Cerebellar cortex (tissue), 1 donor: ENCODE measurements around the gene KRTAP3-2.

Source experiments
- DNase-seq: peaks from one replicate; pipeline ENCODE4 v3.0.0-alpha.2; 2015; ENCODE audit warnings: low spot score

Gene KRTAP3-2

DNA sequence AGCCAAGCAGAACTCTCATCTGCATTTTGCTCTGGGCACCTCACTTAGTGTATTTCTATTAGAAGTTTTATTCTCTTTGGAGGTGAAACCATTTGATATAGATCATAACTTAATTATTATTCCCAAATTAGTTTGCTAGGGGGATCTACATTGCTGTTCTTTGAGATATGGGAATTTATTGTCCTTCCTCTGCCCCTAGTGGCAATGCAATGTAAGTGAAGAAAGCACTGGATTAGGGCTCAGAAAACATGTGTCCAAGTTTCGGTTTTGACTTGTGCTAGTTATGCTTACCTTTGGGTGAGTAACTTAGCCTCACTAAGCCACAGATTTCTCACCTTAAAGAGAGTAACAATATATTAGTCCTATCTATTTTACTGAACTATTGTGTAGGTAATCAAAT lies 35.9 kb downstream of the KRTAP3-2 start:
- no peak for DNase-seq

DNA sequence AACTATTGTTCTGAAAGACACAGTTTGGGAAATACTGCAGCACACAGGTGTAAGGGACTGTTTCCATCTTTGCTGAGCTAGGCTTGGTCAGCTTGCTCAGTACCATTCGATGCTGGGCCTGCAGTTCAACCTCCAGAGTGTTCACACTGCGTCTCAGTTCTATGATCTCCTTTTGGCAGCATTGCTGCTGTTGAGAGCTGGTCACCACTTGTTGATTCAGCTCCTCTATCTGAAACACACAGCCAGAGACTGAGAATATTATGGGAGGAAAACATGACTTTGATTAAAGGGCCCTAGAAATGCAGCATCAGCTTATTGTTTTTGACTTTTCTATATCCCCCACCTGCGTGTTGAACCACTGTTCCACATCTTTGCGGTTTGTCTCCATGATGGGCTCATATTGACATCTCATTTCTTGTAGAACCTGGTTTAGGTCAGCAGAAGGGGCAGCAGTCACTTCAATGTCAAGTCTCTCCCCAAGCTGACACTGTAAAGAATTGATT lies 37.6 kb downstream of the KRTAP3-2 start:
- no peak for DNase-seq

GRCh38 chr17:40961591-40961990 lies 38.1 kb downstream of the KRTAP3-2 start:
- no peak for DNase-seq

DNA sequence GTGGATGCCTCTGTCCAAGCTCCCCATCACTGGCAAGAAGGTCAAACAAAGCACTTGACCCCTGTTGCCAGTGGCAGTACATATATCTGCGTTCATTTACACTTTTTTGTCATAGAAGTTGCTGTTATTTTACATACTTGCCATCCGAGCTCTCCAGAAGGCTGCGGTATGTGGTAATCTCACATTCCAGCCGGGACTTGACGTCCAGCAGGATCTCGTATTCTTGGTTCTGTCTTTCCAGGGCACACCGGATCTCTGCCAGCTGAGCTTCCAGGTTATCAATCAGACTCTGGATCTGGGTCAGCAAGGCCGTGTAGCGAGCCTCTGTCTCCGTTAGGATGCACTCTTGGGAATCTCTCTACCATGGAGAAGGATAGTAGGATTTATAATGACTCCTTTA lies 39.6 kb downstream of the KRTAP3-2 start:
- no peak for DNase-seq

DNA sequence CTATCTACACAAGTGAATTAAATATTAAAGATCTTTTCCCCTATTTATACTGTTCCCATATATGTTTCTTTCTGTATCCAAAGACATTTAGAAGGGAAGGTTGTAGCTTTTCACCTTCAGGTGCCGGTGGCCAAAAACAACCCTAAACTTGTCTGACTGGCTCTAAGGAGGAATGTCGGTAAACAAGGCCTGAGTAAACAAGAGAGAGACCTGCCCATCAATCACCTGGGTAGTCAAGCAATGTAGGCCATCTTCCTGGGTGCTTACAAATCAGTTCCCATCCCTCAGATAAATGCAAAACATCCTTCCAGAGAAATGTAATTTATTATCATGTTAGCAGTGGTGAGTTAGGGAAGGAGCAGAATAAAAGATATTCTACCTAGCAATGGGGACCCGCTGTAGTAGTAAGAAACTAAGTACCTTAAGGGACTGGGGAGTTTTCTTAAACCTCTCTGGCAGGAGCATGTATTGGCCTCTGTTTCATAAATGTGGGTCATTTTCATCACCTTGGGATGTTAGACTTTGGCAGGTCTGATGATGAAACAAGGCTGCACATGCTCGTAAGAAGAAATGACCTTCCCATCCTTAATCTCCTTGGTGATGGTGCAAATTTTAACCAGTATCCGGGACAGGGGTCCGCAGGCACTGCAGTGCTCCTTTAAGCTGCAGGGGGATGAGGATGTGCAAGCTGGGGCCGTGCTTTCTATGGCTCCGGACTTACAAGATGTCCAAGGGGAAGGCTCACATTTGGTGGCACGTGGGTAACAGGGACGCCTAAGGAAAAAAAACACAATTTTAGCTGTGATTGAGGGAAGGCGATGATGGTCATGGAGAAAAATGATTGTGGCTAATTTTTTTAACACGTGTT lies 41.4 kb downstream of the KRTAP3-2 start:
- DNase-seq, result no peak

- no peak for DNase-seq
Measured at GRCh38 chr17:40956401-40957254, 43.1 kb downstream of the KRTAP3-2 start.

DNA sequence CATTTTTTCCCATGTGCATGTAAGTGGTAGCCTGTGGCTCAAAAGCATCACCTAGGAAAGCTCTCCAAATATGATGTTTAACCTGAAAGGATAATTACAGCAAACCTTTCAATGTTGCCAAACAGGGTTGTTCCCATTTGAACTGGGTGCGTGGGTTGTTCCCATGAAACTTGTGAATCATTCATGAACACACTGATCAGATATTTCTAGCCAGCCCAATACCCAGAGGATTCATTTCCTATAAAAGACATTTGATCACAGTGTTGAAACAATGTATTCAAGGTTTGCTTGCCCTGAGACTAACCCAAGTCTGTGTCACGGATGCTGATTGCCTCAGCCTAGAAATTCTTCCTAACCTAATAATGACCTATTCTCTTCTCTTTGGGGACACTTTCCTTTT lies 45.8 kb downstream of the KRTAP3-2 start:
- no peak for DNase-seq

- no peak for DNase-seq
Measured at GRCh38 chr17:40952661-40953060, 47.0 kb downstream of the KRTAP3-2 start.

DNA sequence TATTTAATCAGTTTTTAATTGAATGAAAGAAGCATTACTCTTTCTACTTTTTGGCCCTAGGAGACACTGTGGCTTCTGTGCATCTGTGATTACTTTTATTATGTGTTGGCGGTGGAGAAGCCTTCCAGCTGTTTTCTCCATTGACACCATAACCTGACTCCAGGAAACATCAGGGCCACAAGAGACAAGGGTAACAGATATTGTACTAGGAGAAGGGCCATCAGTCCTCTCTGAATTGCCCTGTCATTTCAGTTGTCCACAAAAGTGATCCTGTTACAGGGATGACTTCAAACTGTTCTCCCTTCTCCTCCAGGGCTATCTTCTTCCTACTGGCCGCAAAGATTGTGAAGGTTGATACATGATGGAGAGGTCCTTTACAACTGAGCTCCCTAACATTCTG lies 47.6 kb downstream of the KRTAP3-2 start:
- no peak for DNase-seq

DNA sequence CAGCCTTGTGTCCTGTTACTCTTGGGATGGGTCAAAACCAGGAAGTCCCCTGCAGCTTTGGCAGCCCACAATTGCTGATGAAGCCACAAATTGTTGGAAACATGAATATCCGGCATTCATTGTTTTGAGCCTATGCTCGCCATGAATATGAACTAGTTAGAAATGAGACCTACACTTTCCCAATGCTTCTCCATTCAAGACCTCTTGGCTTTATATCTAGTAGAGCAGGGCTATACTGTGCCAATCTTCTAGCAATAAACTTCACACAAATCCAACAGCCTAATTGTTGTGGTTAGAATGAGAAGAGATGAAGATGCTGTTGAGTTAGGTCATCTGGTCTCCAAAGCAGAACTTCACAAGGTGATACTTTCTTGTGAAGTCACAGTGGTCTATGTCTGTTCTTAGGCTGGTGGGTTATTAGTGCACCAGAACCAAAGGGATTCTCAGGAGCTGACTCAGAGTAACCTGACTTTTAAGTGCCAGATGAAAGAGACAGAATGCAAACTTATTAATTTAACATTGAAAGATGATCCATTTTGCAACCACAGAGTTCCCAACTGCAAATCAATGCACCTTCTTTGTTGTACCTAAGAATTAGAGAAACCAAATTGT lies 48.6 kb downstream of the KRTAP3-2 start:
- no peak for DNase-seq

DNA sequence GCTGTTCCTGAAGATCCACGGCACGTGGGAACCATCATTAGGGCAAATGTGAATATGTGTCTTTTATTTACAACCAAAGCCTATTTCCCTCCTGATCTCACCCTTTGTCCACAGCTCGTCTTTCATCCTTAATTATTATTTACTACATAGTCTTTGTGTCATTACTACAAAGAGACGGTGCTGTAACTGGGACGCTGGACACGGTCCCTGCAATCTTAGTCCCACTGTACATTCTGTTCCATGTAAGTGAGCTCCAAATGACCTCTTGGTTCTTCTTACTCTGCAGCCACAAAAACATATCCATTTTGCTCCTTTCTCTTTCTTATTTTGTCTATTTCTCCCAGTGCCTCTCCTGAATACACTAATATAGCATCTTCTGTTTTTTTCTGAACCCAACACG lies 49.5 kb downstream of the KRTAP3-2 start:
- DNase-seq, result no peak

GRCh38 chr17:40949418-40949817 lies 50.3 kb downstream of the KRTAP3-2 start:
- no peak for DNase-seq
